Measurements from ENCODE around the gene UBXN1.
A peak's percentile ranks its signal among the peaks of the same experiment; 100 is the strongest.

The UBXN1 gene

DNA sequence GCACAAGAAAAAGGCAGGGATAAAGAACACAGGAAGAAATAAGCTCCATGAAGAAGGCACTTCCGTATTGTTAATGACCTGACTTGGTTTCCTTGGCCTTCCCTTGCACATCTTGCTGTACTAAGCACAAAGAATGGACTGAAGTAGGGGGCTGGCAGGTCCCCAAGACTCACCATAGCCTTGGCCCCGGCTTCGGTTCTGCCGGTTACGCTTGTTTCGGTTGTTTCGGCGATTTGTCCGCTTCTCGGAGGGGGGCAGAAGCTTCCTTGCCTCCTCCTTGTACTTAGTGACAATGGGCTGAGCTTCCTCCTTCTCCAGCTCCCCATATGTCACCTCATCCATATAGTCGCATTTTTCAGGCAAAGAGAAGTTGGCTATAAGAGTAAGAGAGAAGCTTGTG is 37.9 kb upstream of the UBXN1 start:
- H3K9ac ChIP-seq (ENCODE audit: low read length), result no peak overlapping the region
- peaks cover 29% of the 10 kb centered on the region for H3K36me3 ChIP-seq (ENCODE audit: control insufficient read depth, insufficient read depth, low read length)
- H2AK5ac ChIP-seq (ENCODE audit: low read length), result no peak overlapping the region
- no peak overlapping the region for H2BK120ac ChIP-seq (ENCODE audit: low read depth, low read length)
- no peak overlapping the region for H3K4ac ChIP-seq (ENCODE audit: low read depth, low read length)
- WGBS (ENCODE audit: extremely low coverage, insufficient coverage, low lambda C conversion rate), result no CpG with 5 or more reads among the region's 11 CpGs
- H4K5ac ChIP-seq (ENCODE audit: low read length), result no peak overlapping the region
- no peaks in the 10 kb centered on the region for H3K79me2 ChIP-seq (ENCODE audit: control insufficient read depth, insufficient read depth, low read length)
- no peak for DNase-seq
- H3K18ac ChIP-seq (ENCODE audit: low read length), result no peak overlapping the region
- H3K27ac ChIP-seq (ENCODE audit: low read depth, low read length), result no peak overlapping the region
- H3K4me2 ChIP-seq (ENCODE audit: low read length), result no peak overlapping the region
- no peaks in the 10 kb centered on the region for H3K27me3 ChIP-seq (ENCODE audit: insufficient read depth, low read length, poor library complexity)
- no peak overlapping the region for H2BK5ac ChIP-seq (ENCODE audit: low read length)
- H3K56ac ChIP-seq (ENCODE audit: low read length), result no peak overlapping the region
- no peak overlapping the region for H3K23ac ChIP-seq (ENCODE audit: low read length)
- peaks cover 3% of the 10 kb centered on the region for H3K79me1 ChIP-seq (ENCODE audit: low read length)
- H3K4me3 ChIP-seq (ENCODE audit: low read length), result no peak overlapping the region
- no peaks in the 10 kb centered on the region for H3K4me1 ChIP-seq (ENCODE audit: control insufficient read depth, low read depth, low read length)
- no peak overlapping the region for H2BK15ac ChIP-seq (replicated peaks; ENCODE audit: low read depth)
- no peak overlapping the region for H4K8ac ChIP-seq (ENCODE audit: low read depth, low read length)

DNA sequence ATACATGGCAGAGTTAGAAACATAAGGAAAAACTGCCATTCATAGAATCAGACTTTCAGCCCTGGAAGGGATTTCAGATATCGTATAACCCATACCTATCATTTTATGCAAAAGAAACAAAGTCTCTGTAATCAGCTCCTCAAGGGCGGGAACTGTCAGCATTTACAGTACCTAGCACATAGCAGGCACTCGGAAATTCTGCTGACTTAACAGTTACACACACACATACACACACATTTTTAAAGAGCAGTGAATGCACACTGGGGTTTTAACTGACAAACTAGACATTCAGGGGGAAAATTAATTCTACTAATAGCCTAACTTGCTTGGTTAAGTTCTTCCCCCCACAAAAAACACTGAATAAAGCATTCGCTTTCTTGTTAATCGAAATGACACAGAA is 37.3 kb upstream of the UBXN1 start:
- no peak for DNase-seq
- no CpG with 5 or more reads among the region's 5 CpGs for WGBS (ENCODE audit: extremely low coverage, insufficient coverage, low lambda C conversion rate)
- Histone ChIP-seq H2BK120ac (ENCODE audit: low read depth, low read length) (no peak overlapping the region), H3K56ac (ENCODE audit: low read length) (no peak overlapping the region), H2BK5ac (ENCODE audit: low read length) (no peak overlapping the region), H3K4me3 (ENCODE audit: low read length) (no peak overlapping the region), H3K27me3 (ENCODE audit: insufficient read depth, low read length, poor library complexity) (no peaks in the 10 kb centered on the region), H3K27ac (ENCODE audit: low read depth, low read length) (no peak overlapping the region), H3K23ac (ENCODE audit: low read length) (no peak overlapping the region), H3K36me3 (ENCODE audit: control insufficient read depth, insufficient read depth, low read length) (peaks cover 24% of the 10 kb centered on the region), H3K79me2 (ENCODE audit: control insufficient read depth, insufficient read depth, low read length) (no peaks in the 10 kb centered on the region), H4K5ac (ENCODE audit: low read length) (no peak overlapping the region), H2AK5ac (ENCODE audit: low read length) (no peak overlapping the region), H3K4ac (ENCODE audit: low read depth, low read length) (no peak overlapping the region), H3K4me2 (ENCODE audit: low read length) (no peak overlapping the region), H3K79me1 (ENCODE audit: low read length) (peaks cover 1% of the 10 kb centered on the region), H3K18ac (ENCODE audit: low read length) (no peak overlapping the region), H2BK15ac (replicated peaks; ENCODE audit: low read depth) (no peak overlapping the region), H4K8ac (ENCODE audit: low read depth, low read length) (no peak overlapping the region), H3K9ac (ENCODE audit: low read length) (no peak overlapping the region), H3K4me1 (ENCODE audit: control insufficient read depth, low read depth, low read length) (no peaks in the 10 kb centered on the region)

DNA sequence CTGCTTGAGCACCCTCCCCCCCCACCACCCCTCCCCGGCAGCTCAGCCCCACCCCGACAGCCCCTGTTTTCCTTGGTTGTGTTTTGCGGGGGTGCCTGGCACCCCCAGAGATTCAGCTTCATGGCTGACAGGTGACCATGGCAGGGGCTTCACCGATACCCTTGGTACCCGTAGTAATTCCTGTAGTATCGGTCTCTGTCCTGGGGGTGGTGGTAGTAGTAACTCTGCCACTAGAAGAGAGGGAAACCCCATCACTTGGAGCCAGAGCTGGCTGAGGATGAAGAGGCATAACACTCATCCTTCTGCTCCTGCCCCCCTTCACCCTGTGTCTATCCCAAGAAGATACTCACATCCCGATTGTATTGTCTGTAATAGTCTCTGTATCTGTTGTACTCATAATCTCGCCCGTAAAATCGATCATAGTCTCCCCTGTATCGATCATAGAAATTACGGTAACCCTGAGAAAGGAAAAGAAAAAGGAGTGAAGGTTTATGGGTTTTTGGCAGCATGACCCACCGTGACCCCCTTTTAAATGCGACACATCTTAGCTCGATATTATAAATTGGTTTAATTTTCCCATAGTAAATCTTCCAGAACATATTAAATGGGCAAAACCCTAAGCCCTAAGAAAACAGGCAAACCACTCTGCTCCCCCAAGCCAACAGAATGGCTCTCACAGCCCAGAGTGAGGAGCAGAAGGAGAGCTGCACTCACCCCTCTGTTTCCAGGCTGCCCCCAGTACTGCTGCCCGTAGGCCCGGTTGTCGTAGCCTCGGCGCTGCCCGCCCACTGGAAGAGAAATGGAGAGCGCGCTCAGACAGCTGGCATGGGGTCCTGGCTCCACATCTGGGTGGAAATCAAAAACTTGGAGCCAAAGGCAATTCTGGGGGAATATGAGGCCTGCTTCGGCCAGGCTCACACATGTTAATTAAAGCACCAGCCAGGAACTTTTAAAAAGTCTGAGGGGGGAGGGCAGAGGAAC is 36.6 kb upstream of the UBXN1 start:
- WGBS (ENCODE audit: extremely low coverage, insufficient coverage, low lambda C conversion rate), result no CpG with 5 or more reads among the region's 24 CpGs
- no peak overlapping the region for H3K27ac ChIP-seq (ENCODE audit: low read depth, low read length)
- H4K8ac ChIP-seq (ENCODE audit: low read depth, low read length), result no peak overlapping the region
- H3K79me2 ChIP-seq (ENCODE audit: control insufficient read depth, insufficient read depth, low read length), result no peaks in the 10 kb centered on the region
- no peak overlapping the region for H3K4ac ChIP-seq (ENCODE audit: low read depth, low read length)
- H3K27me3 ChIP-seq (ENCODE audit: insufficient read depth, low read length, poor library complexity), result no peaks in the 10 kb centered on the region
- no peak overlapping the region for H3K4me2 ChIP-seq (ENCODE audit: low read length)
- no peak overlapping the region for H3K23ac ChIP-seq (ENCODE audit: low read length)
- no peak overlapping the region for H3K4me3 ChIP-seq (ENCODE audit: low read length)
- no peak overlapping the region for H2BK120ac ChIP-seq (ENCODE audit: low read depth, low read length)
- peaks cover 23% of the 10 kb centered on the region for H3K36me3 ChIP-seq (ENCODE audit: control insufficient read depth, insufficient read depth, low read length)
- no peak overlapping the region for H4K5ac ChIP-seq (ENCODE audit: low read length)
- H2BK5ac ChIP-seq (ENCODE audit: low read length), result no peak overlapping the region
- peaks cover 1% of the 10 kb centered on the region for H3K79me1 ChIP-seq (ENCODE audit: low read length)
- no peak overlapping the region for H2AK5ac ChIP-seq (ENCODE audit: low read length)
- no peak overlapping the region for H3K9ac ChIP-seq (ENCODE audit: low read length)
- no peaks in the 10 kb centered on the region for H3K4me1 ChIP-seq (ENCODE audit: control insufficient read depth, low read depth, low read length)
- H2BK15ac ChIP-seq (replicated peaks; ENCODE audit: low read depth), result no peak overlapping the region
- peak; percentile 24 for DNase-seq
- no peak overlapping the region for H3K18ac ChIP-seq (ENCODE audit: low read length)
- no peak overlapping the region for H3K56ac ChIP-seq (ENCODE audit: low read length)

DNA sequence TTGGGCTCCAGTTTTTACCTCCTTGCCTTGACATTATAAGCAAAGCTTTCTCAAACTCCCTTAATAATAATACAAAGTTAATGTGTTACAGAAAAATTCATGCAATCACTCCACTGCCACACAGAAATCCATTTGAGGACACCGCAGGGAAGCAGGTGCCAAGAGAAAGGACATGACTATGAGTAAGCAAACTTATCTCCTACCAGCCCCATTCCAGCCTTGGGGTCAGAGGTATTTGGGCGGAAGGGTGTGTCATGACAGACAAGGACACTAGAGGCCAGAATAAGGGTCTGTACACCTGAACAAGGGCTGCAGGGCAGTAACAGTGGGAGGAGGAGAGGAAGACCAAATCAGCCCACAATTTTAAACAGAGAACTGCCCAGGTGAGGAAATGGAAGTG is 34.5 kb upstream of the UBXN1 start:
- no peak overlapping the region for H4K8ac ChIP-seq (ENCODE audit: low read depth, low read length)
- H2BK120ac ChIP-seq (ENCODE audit: low read depth, low read length), result no peak overlapping the region
- no CpG with 5 or more reads among the region's 2 CpGs for WGBS (ENCODE audit: extremely low coverage, insufficient coverage, low lambda C conversion rate)
- no peaks in the 10 kb centered on the region for H3K27me3 ChIP-seq (ENCODE audit: insufficient read depth, low read length, poor library complexity)
- peak; percentile 50 for DNase-seq
- peaks cover 1% of the 10 kb centered on the region for H3K79me1 ChIP-seq (ENCODE audit: low read length)
- H3K4me3 ChIP-seq (ENCODE audit: low read length), result no peak overlapping the region
- no peak overlapping the region for H3K23ac ChIP-seq (ENCODE audit: low read length)
- H4K5ac ChIP-seq (ENCODE audit: low read length), result no peak overlapping the region
- H3K4ac ChIP-seq (ENCODE audit: low read depth, low read length), result no peak overlapping the region
- no peak overlapping the region for H3K4me2 ChIP-seq (ENCODE audit: low read length)
- peaks cover 15% of the 10 kb centered on the region for H3K36me3 ChIP-seq (ENCODE audit: control insufficient read depth, insufficient read depth, low read length)
- no peak overlapping the region for H2BK15ac ChIP-seq (replicated peaks; ENCODE audit: low read depth)
- no peak overlapping the region for H2AK5ac ChIP-seq (ENCODE audit: low read length)
- H3K4me1 ChIP-seq (ENCODE audit: control insufficient read depth, low read depth, low read length), result peaks cover 9% of the 10 kb centered on the region
- H3K56ac ChIP-seq (ENCODE audit: low read length), result no peak overlapping the region
- H3K18ac ChIP-seq (ENCODE audit: low read length), result no peak overlapping the region
- H3K27ac ChIP-seq (ENCODE audit: low read depth, low read length), result no peak overlapping the region
- H3K9ac ChIP-seq (ENCODE audit: low read length), result no peak overlapping the region
- no peak overlapping the region for H2BK5ac ChIP-seq (ENCODE audit: low read length)
- no peaks in the 10 kb centered on the region for H3K79me2 ChIP-seq (ENCODE audit: control insufficient read depth, insufficient read depth, low read length)

DNA sequence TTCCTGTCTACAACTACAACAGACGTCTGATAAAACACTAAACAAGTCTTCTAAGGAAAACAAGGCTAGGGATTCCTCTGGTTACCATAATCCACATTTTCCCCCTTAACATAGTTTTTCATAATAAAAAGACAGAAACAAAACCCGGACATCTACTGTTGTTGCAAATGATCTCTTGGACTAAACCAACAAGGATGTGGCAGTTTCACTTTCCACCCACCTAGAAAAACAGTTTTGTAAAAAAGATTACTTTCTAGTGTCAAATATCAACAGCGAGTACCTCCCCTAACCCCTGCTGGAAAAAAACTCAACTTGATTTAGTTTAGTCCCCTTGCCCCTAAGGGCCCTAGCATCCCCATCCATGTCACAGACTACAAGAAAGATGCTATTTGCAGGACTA is 34.0 kb upstream of the UBXN1 start:
- H2BK120ac ChIP-seq (ENCODE audit: low read depth, low read length), result no peak overlapping the region
- no peak overlapping the region for H3K4me2 ChIP-seq (ENCODE audit: low read length)
- H3K79me1 ChIP-seq (ENCODE audit: low read length), result peaks cover 1% of the 10 kb centered on the region
- H4K5ac ChIP-seq (ENCODE audit: low read length), result no peak overlapping the region
- no peak overlapping the region for H3K18ac ChIP-seq (ENCODE audit: low read length)
- H3K27ac ChIP-seq (ENCODE audit: low read depth, low read length), result no peak overlapping the region
- H3K4me3 ChIP-seq (ENCODE audit: low read length), result no peak overlapping the region
- no peaks in the 10 kb centered on the region for H3K27me3 ChIP-seq (ENCODE audit: insufficient read depth, low read length, poor library complexity)
- no peak for DNase-seq
- no peak overlapping the region for H2BK15ac ChIP-seq (replicated peaks; ENCODE audit: low read depth)
- H3K56ac ChIP-seq (ENCODE audit: low read length), result no peak overlapping the region
- no peak overlapping the region for H3K23ac ChIP-seq (ENCODE audit: low read length)
- H3K36me3 ChIP-seq (ENCODE audit: control insufficient read depth, insufficient read depth, low read length), result peaks cover 15% of the 10 kb centered on the region
- H3K79me2 ChIP-seq (ENCODE audit: control insufficient read depth, insufficient read depth, low read length), result no peaks in the 10 kb centered on the region
- no peak overlapping the region for H3K4ac ChIP-seq (ENCODE audit: low read depth, low read length)
- WGBS (ENCODE audit: extremely low coverage, insufficient coverage, low lambda C conversion rate), result no CpG with 5 or more reads among the region's 3 CpGs
- H4K8ac ChIP-seq (ENCODE audit: low read depth, low read length), result no peak overlapping the region
- no peak overlapping the region for H2BK5ac ChIP-seq (ENCODE audit: low read length)
- no peak overlapping the region for H2AK5ac ChIP-seq (ENCODE audit: low read length)
- no peak overlapping the region for H3K9ac ChIP-seq (ENCODE audit: low read length)
- H3K4me1 ChIP-seq (ENCODE audit: control insufficient read depth, low read depth, low read length), result peaks cover 12% of the 10 kb centered on the region

Measured in mesendoderm (in vitro differentiated cells).